RCC 7860 (cell line): ENCODE results near the gene LIME1.

Source experiments
- DNase-seq: peaks from one replicate; pipeline ENCODE4 v3.0.0-alpha.2; 2015; ENCODE audit warnings: low spot score
- FAIRE-seq: peaks from 2 replicates; lab custom pipeline; 2012; peaks lifted over from hg19 to GRCh38; lab: Jason Lieb, UNC

The LIME1 gene, protein sequence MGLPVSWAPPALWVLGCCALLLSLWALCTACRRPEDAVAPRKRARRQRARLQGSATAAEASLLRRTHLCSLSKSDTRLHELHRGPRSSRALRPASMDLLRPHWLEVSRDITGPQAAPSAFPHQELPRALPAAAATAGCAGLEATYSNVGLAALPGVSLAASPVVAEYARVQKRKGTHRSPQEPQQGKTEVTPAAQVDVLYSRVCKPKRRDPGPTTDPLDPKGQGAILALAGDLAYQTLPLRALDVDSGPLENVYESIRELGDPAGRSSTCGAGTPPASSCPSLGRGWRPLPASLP

DNA sequence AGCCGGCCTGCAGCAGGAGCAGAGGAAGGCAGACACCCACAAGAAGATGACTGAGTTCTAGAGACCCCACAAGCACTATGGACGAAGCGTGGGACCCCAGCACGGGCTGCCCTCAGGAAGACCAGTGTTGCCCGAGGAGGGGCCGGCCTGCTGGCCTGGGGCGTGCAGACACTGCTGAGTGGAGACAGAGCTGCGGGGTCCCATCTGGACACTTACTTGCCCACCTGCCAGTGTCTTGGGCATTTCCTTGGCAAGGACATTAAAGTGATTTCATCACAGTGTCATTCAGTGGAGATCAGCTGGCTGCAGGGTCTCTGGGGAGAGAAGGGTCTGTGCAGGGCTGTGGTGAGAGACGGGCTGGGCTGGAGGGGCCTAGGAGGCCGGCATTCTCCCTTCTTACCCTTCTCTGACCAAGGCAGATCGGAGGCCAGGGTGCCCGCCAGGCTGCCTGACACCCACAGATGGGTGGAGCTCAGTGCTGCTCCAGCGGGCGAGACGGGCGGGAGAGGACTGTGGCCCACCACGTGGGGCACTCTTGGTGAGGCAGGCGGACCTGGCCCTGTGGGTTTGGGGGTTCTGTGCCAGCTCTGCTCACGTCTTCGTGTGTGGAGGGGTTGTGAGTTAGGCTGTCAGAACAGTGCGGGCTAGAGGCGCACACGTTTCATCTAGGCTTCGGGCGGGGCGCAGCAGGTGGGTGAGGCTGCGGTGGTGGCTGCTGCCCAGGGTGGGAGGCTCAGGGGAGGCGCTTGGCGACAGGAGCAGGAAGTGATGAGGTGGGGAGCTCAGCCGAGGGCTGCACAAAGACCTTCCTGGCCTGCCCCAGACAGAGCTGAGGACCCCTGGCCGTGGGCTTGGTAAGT, at the start of gene LIME1:
TSS of gene LIME1 (plus strand) at position 806 of the 860 bp plus-strand sequence. CDS start 886 bp downstream, outside the sequence.
- DNase-seq = no peak
- no peak for FAIRE-seq

DNA sequence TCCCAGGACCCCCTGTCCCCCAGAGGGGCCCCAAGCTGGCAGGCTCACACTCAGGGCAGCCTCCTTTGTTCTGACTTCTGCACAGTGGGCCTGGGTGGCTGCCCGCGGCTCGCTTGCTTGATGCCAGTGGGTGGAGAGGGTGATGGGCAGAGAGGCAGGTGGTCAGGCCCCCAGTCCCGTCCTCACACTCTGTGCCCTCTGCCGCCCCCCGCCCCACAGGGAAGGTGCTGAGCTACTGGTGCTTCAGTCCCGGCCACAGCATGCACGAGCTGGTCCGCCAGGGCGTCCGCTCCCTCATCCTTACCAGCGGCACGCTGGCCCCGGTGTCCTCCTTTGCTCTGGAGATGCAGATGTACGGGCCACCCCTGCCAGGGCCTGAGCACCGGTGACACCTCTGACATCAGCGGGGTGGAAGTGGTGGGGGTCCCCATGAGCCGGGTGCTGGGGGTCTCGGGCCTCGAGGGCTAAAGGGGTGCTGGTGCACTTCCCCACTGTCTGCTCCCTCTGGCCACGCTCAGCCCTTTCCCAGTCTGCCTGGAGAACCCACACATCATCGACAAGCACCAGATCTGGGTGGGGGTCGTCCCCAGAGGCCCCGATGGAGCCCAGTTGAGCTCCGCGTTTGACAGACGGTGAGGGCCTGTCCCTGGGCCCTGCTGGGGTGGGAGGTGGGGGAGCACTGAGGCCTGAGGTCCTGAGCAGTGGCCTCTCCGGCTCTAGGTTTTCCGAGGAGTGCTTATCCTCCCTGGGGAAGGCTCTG, 48.9 kb upstream of the LIME1 start:
- DNase-seq = no peak
- FAIRE-seq = no peak

DNA sequence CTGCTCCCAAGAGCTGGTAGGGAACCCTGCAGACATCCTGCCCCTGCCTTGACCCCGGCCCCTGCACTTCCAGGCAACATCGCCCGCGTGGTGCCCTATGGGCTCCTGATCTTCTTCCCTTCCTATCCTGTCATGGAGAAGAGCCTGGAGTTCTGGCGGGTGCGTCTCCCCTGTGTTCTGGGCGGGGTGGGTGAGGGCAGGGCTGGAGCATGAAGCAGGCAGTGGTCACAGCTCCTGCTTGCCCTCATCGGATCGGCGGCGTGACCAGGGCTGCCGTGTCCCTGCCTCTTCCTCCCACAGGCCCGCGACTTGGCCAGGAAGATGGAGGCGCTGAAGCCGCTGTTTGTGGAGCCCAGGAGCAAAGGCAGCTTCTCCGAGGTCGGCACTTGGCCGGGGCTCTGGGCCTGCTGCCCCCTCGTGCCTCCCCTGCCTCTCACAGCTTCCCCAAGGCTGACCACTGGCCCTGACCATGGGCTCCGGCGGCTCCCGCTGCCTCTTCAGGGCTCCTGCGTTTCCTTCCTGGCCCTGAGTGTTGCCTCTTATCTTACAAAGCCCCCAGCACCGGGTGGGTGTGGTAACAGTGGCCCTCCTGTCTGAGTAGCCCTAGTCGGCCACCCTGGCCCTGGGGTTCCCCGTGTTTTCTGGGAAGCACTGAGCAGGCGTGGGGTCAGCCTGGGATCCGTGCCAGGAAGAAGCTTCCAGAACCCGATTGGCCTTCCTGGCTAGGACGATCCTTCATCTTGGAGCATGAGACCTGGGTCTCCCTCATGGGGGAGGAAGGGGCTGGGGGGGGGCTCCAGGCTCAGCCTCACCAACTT, 48.0 kb upstream of the LIME1 start:
- FAIRE-seq (no peak), DNase-seq (no peak)

DNA sequence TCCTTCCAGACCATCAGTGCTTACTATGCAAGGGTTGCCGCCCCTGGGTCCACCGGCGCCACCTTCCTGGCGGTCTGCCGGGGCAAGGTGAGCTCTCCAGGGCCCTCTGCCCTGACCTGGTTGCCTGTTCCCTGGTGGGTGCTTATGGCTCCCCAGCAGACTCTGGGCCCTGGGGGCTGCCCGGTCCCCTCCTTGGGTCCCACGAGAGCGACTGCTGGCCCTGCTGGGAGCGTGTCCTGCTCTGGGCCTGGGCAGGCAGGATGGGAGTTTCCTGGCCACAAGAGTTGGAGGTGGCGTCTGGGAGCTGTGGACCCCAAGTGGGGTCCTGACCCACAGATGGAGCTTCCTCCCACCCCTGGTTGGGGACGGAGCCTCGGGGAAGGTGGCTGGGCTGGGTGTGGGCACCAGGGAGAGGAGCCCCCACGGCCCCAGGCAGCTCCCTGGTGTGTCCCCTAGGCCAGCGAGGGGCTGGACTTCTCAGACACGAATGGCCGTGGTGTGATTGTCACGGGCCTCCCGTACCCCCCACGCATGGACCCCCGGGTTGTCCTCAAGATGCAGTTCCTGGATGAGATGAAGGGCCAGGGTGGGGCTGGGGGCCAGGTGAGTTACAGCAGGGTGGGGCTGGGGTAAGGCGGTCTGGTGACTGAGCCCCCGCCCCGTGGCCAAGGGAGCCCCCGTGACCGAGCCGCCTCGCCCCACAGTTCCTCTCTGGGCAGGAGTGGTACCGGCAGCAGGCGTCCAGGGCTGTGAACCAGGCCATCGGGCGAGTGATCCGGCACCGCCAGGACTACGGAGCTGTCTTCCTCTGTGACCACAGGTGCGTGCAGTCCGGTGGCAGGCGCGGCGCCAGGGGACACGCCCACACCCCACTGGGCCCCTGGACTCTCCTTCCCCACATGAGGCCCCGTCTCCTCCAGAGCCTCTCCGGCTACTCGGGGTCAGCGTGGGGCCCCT, 47.1 kb upstream of the LIME1 start:
- DNase-seq (no peak), FAIRE-seq (no peak)

DNA sequence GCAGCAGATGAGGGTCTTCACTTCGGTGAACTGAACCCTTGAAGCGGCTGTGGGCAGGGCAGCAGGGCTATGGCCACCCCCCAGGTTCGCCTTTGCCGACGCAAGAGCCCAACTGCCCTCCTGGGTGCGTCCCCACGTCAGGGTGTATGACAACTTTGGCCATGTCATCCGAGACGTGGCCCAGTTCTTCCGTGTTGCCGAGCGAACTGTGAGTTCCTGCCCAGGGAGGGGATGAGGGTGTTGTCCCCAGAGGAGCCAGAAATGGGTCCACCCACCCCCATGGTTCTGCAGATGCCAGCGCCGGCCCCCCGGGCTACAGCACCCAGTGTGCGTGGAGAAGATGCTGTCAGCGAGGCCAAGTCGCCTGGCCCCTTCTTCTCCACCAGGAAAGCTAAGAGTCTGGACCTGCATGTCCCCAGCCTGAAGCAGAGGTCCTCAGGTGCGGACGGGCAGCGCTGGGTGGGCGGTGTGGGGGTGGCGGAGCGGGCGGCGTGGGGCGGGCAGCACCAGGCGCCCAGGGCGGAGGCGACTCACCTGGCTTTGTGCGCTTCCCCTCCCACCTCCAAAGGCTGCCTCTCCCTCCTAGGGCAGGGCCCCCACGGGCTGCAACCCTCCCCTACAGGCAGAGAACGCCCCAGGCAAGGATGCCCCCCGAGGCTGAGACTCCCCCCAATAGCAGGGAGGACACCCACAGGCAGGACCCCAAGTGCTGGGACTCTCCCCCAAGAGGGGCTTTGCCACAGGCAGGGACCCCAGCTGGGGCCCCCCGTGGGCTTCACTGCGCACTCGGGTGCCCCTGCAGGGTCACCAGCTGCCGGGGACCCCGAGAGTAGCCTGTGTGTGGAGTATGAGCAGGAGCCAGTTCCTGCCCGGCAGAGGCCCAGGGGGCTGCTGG, 46.2 kb upstream of the LIME1 start:
- DNase-seq (no peak), FAIRE-seq (no peak)

DNA sequence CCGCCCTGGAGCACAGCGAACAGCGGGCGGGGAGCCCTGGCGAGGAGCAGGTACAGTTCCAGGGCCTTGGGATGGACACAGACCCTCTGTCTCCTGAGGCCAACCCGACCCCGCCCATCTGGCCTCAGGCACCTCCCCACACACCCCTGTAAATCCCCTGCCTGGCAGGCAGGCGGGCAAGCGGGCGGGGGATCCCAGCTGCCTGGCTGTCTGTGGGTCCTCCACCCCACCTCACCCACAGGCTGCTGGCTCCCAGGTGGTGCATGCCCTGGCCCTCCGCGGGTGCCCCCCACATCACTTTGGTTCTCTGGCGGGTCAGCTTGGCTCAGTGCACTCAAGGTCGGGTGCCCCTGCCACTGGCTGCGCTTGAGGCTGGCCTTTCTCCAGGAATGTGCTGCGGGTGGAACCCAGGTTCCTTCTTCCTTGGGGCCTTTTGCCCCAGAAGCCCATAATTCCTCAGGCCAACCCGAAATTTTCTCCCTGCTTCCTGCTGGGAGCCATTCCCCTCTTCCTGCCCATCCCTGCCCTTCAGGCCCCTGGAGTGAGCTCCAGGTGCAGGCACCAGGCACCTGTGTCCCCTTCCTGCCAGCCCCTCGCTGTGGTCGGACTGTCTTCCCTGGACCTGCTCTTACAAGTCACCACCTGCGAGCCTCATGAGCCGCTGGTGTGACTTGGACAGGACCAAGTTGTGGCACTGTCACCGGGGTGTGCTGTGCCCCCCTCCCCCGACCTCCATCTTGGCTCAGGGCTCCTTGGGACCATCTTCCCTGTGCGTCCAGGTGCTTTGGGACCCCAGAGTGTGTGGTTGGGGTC, 45.4 kb upstream of the LIME1 start:
- DNase-seq (no peak), FAIRE-seq (no peak)

DNA sequence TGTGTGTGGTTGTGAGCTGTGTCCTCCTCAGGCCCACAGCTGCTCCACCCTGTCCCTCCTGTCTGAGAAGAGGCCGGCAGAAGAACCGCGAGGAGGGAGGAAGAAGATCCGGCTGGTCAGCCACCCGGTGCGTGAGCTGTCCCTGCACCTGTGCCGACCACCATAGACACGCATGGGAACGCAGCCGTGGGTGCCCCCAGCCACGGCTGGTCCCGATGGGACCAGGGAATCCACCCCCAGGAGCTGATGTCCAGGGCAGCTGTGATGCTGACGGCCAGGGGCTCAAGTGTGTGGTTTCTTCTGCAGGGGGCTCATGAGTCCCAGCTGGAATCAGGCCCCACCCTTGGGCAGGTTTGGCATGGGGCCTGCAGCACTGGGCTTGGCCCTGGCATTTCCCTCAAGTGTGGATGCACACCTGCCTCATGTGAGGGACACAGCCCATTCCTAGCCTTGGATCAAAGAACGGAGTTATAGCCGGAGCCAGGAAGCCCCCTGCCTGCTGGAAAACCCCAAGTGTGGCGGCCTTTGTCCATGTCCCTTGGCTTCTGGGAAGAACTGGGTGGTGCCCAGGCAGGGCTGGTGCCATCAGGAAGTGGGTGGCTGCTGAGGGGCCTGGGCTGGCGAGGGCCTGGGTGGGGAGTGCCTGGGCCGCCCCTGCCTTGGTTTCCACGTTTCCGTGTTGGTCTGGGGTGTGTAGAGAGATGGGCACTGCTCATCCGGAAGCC, 44.6 kb upstream of the LIME1 start:
- DNase-seq (no peak), FAIRE-seq (no peak)

DNA sequence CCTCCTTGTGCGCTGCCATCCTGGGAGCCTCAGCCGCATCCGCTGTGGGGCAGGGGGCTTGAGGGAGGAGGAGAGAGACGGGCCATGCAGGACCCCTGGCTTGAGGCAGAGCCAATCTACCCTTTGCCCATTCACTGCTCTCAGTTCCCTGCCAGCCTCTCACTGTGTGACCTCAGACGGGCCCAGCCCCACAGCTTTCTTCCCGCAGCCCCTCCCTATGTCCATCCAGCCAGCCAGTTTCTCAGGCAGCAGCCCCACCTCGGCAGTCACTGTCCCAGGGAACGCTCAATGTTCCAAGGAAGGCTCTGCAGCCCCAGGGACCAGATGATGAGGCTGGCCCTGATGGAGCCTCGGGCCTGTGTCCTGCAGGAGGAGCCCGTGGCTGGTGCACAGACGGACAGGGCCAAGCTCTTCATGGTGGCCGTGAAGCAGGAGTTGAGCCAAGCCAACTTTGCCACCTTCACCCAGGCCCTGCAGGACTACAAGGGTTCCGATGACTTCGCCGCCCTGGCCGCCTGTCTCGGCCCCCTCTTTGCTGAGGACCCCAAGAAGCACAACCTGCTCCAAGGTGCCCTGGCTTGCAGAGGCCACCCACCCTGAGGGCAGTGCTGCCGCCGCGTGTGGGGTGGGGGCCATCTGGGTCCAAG, 43.9 kb upstream of the LIME1 start:
- FAIRE-seq (no peak), DNase-seq (no peak)

DNA sequence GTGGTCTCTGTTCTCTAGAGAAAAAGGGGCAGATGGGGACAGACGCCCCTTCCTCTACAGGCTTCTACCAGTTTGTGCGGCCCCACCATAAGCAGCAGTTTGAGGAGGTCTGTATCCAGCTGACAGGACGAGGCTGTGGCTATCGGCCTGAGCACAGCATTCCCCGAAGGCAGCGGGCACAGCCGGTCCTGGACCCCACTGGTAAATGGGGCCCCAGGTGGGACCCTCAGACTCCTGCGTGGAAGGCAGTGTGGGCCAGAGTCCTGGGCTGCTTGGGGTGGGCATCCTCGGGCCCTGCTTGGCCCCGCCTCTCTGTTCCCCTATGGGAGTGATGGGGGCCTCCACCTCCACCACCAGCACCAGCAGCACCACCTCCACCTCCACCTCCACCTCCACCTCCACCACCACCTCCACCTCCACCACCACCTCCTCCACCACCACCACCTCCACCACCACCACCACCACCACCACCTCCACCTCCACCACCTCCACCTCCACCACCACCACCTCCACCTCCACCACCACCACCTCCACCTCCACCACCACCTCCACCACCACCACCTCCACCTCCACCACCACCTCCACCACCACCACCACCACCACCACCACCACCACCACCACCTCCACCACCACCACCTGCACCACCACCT, 43.3 kb upstream of the LIME1 start:
- DNase-seq (no peak), FAIRE-seq (no peak)

DNA sequence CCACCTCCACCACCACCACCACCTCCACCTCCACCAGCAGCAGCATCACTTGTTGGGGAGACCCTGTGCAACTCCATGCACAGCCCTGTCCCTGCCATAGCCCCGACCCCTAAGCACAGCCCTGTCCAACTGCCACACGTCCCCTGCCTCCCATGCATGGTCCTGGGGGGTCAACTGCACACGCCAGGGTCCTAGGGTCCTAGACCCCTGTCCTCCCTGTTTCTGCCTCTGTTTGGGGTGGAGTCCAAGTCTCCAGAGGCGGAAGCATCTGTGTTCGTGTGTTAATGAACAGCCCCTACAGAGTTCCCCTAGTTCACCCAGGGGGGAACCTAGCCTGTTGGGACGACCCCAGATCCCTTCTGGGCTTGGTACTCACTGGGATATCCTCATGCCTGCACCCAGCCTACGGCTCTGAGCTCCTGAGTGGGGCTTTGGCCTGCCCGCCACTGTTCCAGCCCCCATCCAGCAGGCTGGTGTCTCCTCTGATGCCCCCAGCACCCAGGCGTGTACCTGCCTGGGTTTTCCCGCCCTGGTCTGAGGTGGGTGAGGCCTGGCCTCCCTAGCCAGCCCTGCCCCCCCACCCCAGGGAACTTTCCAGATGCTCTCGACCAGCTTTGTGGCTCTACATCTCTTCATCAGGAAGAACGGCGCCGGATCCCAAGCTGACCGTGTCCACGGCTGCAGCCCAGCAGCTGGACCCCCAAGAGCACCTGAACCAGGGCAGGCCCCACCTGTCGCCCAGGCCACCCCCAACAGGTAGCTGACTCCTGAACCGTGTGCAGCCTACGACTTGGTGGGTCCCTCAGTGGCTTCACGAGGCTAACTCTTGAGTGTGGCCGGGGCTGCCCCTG, 42.5 kb upstream of the LIME1 start:
- FAIRE-seq (no peak), DNase-seq (no peak)

DNA sequence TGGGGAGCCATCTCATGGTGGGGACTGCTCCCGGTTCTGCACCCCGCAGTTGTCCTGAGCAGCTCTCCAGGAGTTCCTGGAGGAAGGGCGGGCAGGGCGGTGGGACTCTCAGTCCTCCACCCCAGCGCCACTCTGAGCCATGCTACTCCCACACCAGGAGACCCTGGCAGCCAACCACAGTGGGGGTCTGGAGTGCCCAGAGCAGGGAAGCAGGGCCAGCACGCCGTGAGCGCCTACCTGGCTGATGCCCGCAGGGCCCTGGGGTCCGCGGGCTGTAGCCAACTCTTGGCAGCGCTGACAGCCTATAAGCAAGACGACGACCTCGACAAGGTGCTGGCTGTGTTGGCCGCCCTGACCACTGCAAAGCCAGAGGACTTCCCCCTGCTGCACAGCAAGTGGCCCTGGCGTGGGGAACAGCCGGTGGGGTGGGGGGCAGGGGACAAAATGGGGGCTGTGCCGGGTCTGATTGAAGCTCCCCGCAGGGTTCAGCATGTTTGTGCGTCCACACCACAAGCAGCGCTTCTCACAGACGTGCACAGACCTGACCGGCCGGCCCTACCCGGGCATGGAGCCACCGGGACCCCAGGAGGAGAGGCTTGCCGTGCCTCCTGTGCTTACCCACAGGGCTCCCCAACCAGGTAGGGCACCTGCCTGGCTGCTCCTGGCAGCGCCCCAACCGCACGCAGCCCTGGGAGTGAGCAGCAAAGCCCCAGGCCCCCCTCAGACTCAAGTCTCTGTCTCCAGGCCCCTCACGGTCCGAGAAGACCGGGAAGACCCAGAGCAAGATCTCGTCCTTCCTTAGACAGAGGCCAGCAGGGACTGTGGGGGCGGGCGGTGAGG, 41.7 kb upstream of the LIME1 start:
- DNase-seq = no peak
- FAIRE-seq = no peak

DNA sequence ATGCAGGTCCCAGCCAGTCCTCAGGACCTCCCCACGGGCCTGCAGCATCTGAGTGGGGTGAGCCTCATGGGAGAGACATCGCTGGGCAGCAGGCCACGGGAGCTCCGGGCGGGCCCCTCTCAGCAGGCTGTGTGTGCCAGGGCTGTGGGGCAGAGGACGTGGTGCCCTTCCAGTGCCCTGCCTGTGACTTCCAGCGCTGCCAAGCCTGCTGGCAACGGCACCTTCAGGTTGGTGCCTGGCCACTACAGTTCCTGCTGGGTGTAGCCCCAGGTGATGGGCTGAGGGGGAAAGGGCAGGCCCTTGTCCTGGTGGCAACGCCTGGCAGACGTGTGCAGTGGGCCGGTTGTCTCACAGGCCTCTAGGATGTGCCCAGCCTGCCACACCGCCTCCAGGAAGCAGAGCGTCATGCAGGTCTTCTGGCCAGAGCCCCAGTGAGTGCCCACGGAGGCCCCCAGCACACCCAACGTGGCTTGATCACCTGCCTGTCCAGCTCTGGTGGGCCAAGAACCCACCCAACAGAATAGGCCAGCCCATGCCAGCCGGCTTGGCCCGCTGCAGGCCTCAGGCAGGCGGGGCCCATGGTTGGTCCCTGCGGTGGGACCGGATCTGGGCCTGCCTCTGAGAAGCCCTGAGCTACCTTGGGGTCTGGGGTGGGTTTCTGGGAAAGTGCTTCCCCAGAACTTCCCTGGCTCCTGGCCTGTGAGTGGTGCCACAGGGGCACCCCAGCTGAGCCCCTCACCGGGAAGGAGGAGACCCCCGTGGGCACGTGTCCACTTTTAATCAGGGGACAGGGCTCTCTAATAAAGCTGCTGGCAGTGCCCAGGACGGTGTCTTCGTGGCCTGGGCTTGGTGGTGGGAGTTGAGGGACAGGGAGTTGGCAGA, 40.8 kb upstream of the LIME1 start:
- no peak for FAIRE-seq
- no peak for DNase-seq

DNA sequence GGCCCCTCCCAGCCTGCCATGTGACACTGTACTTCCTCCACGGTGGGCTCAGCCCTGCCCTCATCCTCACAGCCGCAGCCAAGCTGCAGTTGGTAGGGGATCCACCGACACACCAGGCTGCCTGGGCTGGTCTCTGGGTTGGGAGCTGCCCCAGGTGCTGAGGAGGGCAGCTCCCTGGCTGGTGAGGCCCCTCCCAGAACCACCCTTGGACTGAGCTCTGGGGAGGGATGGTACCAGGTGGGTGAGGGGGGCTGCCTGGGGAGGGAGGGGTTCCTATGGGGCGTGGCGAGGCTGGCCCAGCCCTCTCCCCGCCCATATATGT, 40.2 kb upstream of the LIME1 start:
- DNase-seq (no peak), FAIRE-seq (no peak)
